ENCODE data around the gene CYP1B1.
"Not testable (repeated sequence)": the region's sequence is repeated elsewhere in the genome, so short reads cannot be mapped to it uniquely, and the experiment has no call there.

Gene CYP1B1

DNA sequence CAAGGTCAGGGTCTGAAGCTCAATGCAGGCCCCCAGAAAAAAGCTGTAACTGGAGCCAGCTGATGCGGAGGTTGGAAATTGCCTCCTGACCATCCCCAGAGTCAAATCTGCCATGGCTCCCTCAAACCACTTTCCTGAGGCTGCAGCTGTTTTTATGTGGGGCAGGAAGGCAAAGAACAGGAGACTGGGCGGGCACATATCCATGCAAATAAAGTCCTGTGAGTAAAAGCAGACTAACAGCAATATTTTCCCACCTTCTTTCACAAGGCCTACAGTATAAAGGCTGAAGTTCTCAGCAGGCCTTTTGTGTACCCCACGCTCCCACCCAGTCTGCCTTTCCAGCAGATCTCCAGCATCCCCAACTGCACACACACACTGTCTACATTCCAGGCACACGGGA lies 47.1 kb downstream of the CYP1B1 start:
- Histone ChIP-seq H3K4me3 (ENCODE audit: insufficient read depth in 1 of 2, low read depth in 1 of 2, low read length in 2 of 2) (no peak overlapping the region), H2BK15ac (ENCODE audit: low read depth, poor library complexity, severe bottlenecking) (no peak overlapping the region)
- WGBS = 90% methylated on average over 4 of the region's 4 CpGs

DNA sequence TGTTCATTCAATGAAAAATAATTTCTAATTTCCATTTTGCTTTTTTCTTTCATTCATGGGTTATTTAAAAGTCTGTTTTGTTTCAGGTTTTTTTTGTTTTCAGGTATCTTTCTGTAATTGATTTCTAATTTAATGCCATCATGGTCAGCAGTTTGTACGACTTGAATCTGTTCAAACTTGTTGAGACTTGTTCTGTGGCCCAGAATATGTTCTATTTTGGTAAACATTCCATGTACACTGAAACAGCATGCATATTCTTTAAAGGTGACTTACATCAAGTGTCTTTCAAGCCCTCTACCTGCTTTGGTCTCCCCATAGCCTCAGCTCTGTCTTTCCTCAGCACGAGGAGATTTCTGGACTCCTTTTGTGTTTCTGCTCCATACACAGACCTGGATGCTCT lies 49.1 kb downstream of the CYP1B1 start:
- no peak overlapping the region for H2AK5ac ChIP-seq (ENCODE audit: low read length, severe bottlenecking)
- no peak overlapping the region for H3K14ac ChIP-seq (ENCODE audit: low read length in 2 of 2)
- H3K79me1 ChIP-seq (replicated peaks; ENCODE audit: low read length, poor library complexity, severe bottlenecking) = no peaks in the 10 kb centered on the region
- H3K27me3 ChIP-seq (ENCODE audit: control insufficient read depth in 1 of 2, insufficient read depth in 1 of 2, low read length in 2 of 2) = no peaks in the 10 kb centered on the region
- H3K4me3 ChIP-seq (ENCODE audit: insufficient read depth in 1 of 2, low read depth in 1 of 2, low read length in 2 of 2) = no peak overlapping the region
- H2BK120ac ChIP-seq (ENCODE audit: low read depth, low read length) = no peak overlapping the region
- no peak overlapping the region for H2BK5ac ChIP-seq (ENCODE audit: low read depth, low read length, poor library complexity, severe bottlenecking)
- no peak overlapping the region for H4K91ac ChIP-seq (ENCODE audit: low read length)
- no peaks in the 10 kb centered on the region for H3K36me3 ChIP-seq (ENCODE audit: control insufficient read depth in 1 of 2, insufficient read depth in 2 of 2, low read depth in 1 of 2, low read length in 2 of 2)
- no peak overlapping the region for H3K4me2 ChIP-seq (ENCODE audit: low read length, poor library complexity, severe bottlenecking)
- no peak overlapping the region for H3K9ac ChIP-seq (ENCODE audit: low read length)
- 77% methylated on average over 2 of the region's 2 CpGs for WGBS
- no peak overlapping the region for H4K8ac ChIP-seq (ENCODE audit: low read length)
- H3K9me3 ChIP-seq (ENCODE audit: control insufficient read depth, low read length) = no peaks in the 10 kb centered on the region
- no peak overlapping the region for H2BK15ac ChIP-seq (ENCODE audit: low read depth, poor library complexity, severe bottlenecking)
- H3K18ac ChIP-seq (ENCODE audit: low read depth in 1 of 2, low read length in 2 of 2) = no peak overlapping the region
- DNase-seq = no peak
- no peak overlapping the region for H2AFZ ChIP-seq (ENCODE audit: low read depth, low read length)
- no peaks in the 10 kb centered on the region for H3K4me1 ChIP-seq (ENCODE audit: control insufficient read depth, insufficient read depth, low read depth, low read length)
- no peak overlapping the region for H3K23ac ChIP-seq (ENCODE audit: low read length in 2 of 2)
- H3K27ac ChIP-seq (ENCODE audit: low read length, poor library complexity, severe bottlenecking) = no peak overlapping the region
- no peak overlapping the region for H3K4ac ChIP-seq (ENCODE audit: low read depth in 1 of 2, low read length in 2 of 2)
- H2BK12ac ChIP-seq (ENCODE audit: low read length in 2 of 2) = no peak overlapping the region

More for the DNA sequence above, 47.1 kb downstream of the CYP1B1 start:
- Histone ChIP-seq H2AFZ (ENCODE audit: low read depth, low read length) (no peak overlapping the region), H3K27me3 (ENCODE audit: control insufficient read depth in 1 of 2, insufficient read depth in 1 of 2, low read length in 2 of 2) (no peaks in the 10 kb centered on the region), H3K4me2 (ENCODE audit: low read length, poor library complexity, severe bottlenecking) (no peak overlapping the region), H3K14ac (ENCODE audit: low read length in 2 of 2) (peak overlapping the region in 1 of 2 experiments; percentile 39), H3K4me1 (ENCODE audit: control insufficient read depth, insufficient read depth, low read depth, low read length) (no peaks in the 10 kb centered on the region), H3K9me3 (ENCODE audit: control insufficient read depth, low read length) (no peaks in the 10 kb centered on the region), H3K36me3 (ENCODE audit: control insufficient read depth in 1 of 2, insufficient read depth in 2 of 2, low read depth in 1 of 2, low read length in 2 of 2) (no peaks in the 10 kb centered on the region), H3K4ac (ENCODE audit: low read depth in 1 of 2, low read length in 2 of 2) (no peak overlapping the region), H2BK120ac (ENCODE audit: low read depth, low read length) (no peak overlapping the region), H2BK5ac (ENCODE audit: low read depth, low read length, poor library complexity, severe bottlenecking) (no peak overlapping the region), H3K27ac (ENCODE audit: low read length, poor library complexity, severe bottlenecking) (no peak overlapping the region), H3K23ac (ENCODE audit: low read length in 2 of 2) (no peak overlapping the region), H4K91ac (ENCODE audit: low read length) (no peak overlapping the region), H2BK12ac (ENCODE audit: low read length in 2 of 2) (peak overlapping the region in 1 of 2 experiments; percentile 23), H2AK5ac (ENCODE audit: low read length, severe bottlenecking) (no peak overlapping the region), H3K18ac (ENCODE audit: low read depth in 1 of 2, low read length in 2 of 2) (no peak overlapping the region), H3K79me1 (replicated peaks; ENCODE audit: low read length, poor library complexity, severe bottlenecking) (no peaks in the 10 kb centered on the region), H4K8ac (ENCODE audit: low read length) (no peak overlapping the region), H3K9ac (ENCODE audit: low read length) (no peak overlapping the region)
- DNase-seq = no peak

DNA sequence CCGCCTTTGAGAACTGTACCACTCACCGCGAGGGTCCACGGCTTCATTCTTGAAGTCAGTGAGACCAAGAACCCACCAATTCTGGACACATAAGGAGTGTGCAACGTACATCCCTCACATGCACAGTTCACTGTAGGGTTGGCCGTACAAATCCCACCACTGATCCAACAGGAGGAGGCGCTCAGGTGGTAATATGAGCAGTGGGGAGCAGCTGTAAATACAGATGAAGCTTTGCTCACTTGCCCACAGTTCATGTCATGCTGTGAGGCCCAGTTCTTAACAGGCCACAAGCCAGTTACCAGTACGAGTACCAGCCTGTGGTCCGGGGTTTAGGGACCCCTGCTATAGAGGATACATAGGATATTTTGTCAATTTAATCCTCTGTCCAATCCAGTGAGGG lies 54.4 kb downstream of the CYP1B1 start:
- Histone ChIP-seq H3K23ac (ENCODE audit: low read length in 2 of 2) (no peak overlapping the region), H2BK120ac (ENCODE audit: low read depth, low read length) (no peak overlapping the region)

DNA sequence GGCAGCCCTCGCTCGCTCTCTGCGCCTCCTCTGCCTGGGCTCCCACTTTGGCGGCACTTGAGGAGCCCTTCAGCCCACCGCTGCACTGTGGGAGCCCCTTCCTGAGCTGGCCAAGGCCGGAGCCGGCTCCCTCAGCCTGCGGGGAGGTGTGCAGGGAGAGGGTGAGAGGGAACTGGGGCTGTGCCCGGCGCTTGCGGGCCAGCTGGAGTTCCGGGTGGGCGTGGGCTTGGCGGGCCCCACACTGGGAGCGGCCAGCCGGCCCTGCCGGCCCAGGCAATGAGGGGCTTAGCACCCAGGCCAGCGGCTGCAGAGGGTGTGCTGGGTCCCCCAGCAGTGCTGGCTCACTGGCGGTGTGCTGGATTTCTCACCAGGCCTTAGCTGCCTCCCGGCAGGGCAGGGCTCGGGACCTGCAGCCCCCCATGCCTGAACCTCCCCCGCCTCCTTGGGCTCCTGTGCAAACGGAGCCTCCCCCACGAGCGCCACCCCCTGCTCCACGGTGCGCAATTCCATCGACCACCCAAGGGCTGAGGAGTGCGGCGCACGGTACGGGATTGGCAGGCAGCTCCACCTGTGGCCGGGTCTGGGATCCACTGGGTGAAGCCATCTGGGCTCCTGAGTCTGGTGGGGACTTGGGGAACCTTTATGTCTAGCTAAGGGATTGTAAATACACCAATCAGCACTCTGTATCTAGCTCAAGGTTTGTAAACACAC lies 55.4 kb downstream of the CYP1B1 start:
- not testable (repeated sequence) for H3K4me2 ChIP-seq (ENCODE audit: low read length, poor library complexity, severe bottlenecking); H3K4me3 ChIP-seq (ENCODE audit: insufficient read depth in 1 of 2, low read depth in 1 of 2, low read length in 2 of 2); H3K9me3 ChIP-seq (ENCODE audit: control insufficient read depth, low read length); H3K14ac ChIP-seq (ENCODE audit: low read length in 2 of 2); H3K9ac ChIP-seq (ENCODE audit: low read length); H3K79me1 ChIP-seq (replicated peaks; ENCODE audit: low read length, poor library complexity, severe bottlenecking); H2AFZ ChIP-seq (ENCODE audit: low read depth, low read length); H3K27ac ChIP-seq (ENCODE audit: low read length, poor library complexity, severe bottlenecking); H2BK15ac ChIP-seq (ENCODE audit: low read depth, poor library complexity, severe bottlenecking); H2BK12ac ChIP-seq (ENCODE audit: low read length in 2 of 2); H3K18ac ChIP-seq (ENCODE audit: low read depth in 1 of 2, low read length in 2 of 2); H2BK120ac ChIP-seq (ENCODE audit: low read depth, low read length); H3K4me1 ChIP-seq (ENCODE audit: control insufficient read depth, insufficient read depth, low read depth, low read length); H3K36me3 ChIP-seq (ENCODE audit: control insufficient read depth in 1 of 2, insufficient read depth in 2 of 2, low read depth in 1 of 2, low read length in 2 of 2); H2BK5ac ChIP-seq (ENCODE audit: low read depth, low read length, poor library complexity, severe bottlenecking); H4K8ac ChIP-seq (ENCODE audit: low read length); H2AK5ac ChIP-seq (ENCODE audit: low read length, severe bottlenecking); H4K91ac ChIP-seq (ENCODE audit: low read length); H3K23ac ChIP-seq (ENCODE audit: low read length in 2 of 2); H3K4ac ChIP-seq (ENCODE audit: low read depth in 1 of 2, low read length in 2 of 2); H3K27me3 ChIP-seq (ENCODE audit: control insufficient read depth in 1 of 2, insufficient read depth in 1 of 2, low read length in 2 of 2); DNase-seq
- WGBS = 97% methylated on average over 32 of the region's 33 CpGs

More for the DNA sequence above, 54.4 kb downstream of the CYP1B1 start:
- Histone ChIP-seq H3K36me3 (ENCODE audit: control insufficient read depth in 1 of 2, insufficient read depth in 2 of 2, low read depth in 1 of 2, low read length in 2 of 2) (no peaks in the 10 kb centered on the region), H3K27me3 (ENCODE audit: control insufficient read depth in 1 of 2, insufficient read depth in 1 of 2, low read length in 2 of 2) (no peaks in the 10 kb centered on the region), H4K8ac (ENCODE audit: low read length) (no peak overlapping the region), H2BK15ac (ENCODE audit: low read depth, poor library complexity, severe bottlenecking) (no peak overlapping the region), H3K4me3 (ENCODE audit: insufficient read depth in 1 of 2, low read depth in 1 of 2, low read length in 2 of 2) (no peak overlapping the region), H3K27ac (ENCODE audit: low read length, poor library complexity, severe bottlenecking) (no peak overlapping the region), H3K14ac (ENCODE audit: low read length in 2 of 2) (no peak overlapping the region), H2BK12ac (ENCODE audit: low read length in 2 of 2) (no peak overlapping the region), H2AFZ (ENCODE audit: low read depth, low read length) (no peak overlapping the region), H3K9ac (ENCODE audit: low read length) (no peak overlapping the region), H3K9me3 (ENCODE audit: control insufficient read depth, low read length) (no peaks in the 10 kb centered on the region), H2BK5ac (ENCODE audit: low read depth, low read length, poor library complexity, severe bottlenecking) (no peak overlapping the region), H3K4me1 (ENCODE audit: control insufficient read depth, insufficient read depth, low read depth, low read length) (no peaks in the 10 kb centered on the region), H3K4ac (ENCODE audit: low read depth in 1 of 2, low read length in 2 of 2) (no peak overlapping the region), H3K18ac (ENCODE audit: low read depth in 1 of 2, low read length in 2 of 2) (no peak overlapping the region), H3K4me2 (ENCODE audit: low read length, poor library complexity, severe bottlenecking) (no peak overlapping the region), H3K79me1 (replicated peaks; ENCODE audit: low read length, poor library complexity, severe bottlenecking) (no peaks in the 10 kb centered on the region), H4K91ac (ENCODE audit: low read length) (no peak overlapping the region), H2AK5ac (ENCODE audit: low read length, severe bottlenecking) (no peak overlapping the region)
- WGBS = 88% methylated on average over 9 of the region's 9 CpGs
- DNase-seq = no peak

All from mesenchymal stem cell (in vitro differentiated cells and primary cell).